ENCODE results near the gene FALEC.
A peak's percentile ranks its signal among the peaks of the same experiment; 100 is the strongest.

Gene FALEC

DNA sequence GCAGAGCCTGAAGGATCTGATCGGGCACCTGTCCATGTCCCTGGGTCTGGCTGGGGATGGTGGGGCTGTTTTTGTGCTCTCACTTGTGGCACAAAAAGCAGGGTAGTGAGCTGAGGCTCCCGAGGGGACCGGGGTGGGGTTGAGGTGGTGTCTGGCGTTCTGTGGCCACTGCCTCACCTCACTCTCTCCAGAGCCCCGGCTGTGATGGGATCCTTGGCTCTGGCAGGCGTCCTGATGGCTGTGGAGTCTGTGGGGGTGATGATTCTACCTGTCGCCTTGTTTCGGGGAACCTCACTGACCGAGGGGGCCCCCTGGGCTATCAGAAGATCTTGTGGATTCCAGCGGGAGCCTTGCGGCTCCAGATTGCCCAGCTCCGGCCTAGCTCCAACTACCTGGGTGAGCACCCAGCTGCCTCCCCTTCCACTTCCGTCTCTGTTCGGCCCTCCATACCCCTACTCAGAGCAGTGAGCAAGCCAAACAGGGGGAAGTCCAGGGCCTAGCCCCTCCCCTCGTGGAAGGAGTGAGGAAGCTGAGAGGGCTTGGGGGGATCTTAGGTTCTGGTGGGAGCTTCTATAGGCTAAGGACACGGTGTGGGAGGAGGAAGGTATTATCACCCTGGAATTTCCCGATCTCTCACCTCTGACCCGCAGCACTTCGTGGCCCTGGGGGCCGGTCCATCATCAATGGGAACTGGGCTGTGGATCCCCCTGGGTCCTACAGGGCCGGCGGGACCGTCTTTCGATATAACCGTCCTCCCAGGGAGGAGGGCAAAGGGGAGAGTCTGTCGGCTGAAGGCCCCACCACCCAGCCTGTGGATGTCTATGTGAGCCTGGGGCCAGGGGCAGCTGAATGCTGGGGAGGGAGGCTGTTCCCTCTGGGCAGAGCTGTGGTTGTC lies 40.7 kb downstream of the FALEC start:
- Histone ChIP-seq H3K4me3 (ENCODE audit: low read depth in 1 of 5, low read length in 5 of 5) (no peak overlapping the region), H3K27me3 (ENCODE audit: control insufficient read depth in 5 of 5, insufficient read depth in 4 of 5, low read length in 5 of 5) (no peaks in the 10 kb centered on the region), H3K9me3 (ENCODE audit: control insufficient read depth in 5 of 5, low read length in 5 of 5) (no peaks in the 10 kb centered on the region), H3K4me1 (ENCODE audit: control insufficient read depth in 5 of 5, insufficient read depth in 5 of 5, low read length in 5 of 5) (peaks cover 14 to 64% (median 60%) of the 10 kb centered on the region in 5 donors), H3K27ac (ENCODE audit: low read depth, low read length) (no peak overlapping the region), H3K9ac (ENCODE audit: low read length in 5 of 5) (no peak overlapping the region), H3K36me3 (ENCODE audit: control insufficient read depth in 5 of 5, insufficient read depth in 5 of 5, low read length in 5 of 5) (peaks cover 0 to 35% (median 24%) of the 10 kb centered on the region in 5 donors)

DNA sequence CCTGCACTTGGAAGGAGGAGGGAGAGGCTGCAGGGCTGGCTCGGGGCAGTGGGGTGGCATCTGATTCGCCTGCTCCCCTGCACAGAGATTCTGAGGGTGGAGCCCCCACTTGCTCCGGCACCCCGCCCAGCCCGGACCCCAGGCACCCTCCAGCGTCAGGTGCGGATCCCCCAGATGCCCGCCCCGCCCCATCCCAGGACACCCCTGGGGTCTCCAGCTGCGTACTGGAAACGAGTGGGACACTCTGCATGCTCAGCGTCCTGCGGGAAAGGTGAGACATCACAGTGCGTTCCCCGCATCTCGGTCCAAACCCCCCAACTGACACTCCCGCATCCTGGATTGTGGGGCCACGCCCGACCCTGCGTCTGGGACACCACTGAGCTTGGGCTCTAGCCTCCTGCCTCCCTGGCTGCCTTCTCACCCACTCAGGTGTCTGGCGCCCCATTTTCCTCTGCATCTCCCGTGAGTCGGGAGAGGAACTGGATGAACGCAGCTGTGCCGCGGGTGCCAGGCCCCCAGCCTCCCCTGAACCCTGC lies 41.6 kb downstream of the FALEC start:
- Histone ChIP-seq H3K9me3 (ENCODE audit: control insufficient read depth in 5 of 5, low read length in 5 of 5) (no peaks in the 10 kb centered on the region), H3K27ac (ENCODE audit: low read depth, low read length) (no peak overlapping the region), H3K36me3 (ENCODE audit: control insufficient read depth in 5 of 5, insufficient read depth in 5 of 5, low read length in 5 of 5) (peaks cover 0 to 35% (median 24%) of the 10 kb centered on the region in 5 donors), H3K27me3 (ENCODE audit: control insufficient read depth in 5 of 5, insufficient read depth in 4 of 5, low read length in 5 of 5) (no peaks in the 10 kb centered on the region), H3K4me3 (ENCODE audit: low read depth in 1 of 5, low read length in 5 of 5) (no peak overlapping the region), H3K9ac (ENCODE audit: low read length in 5 of 5) (no peak overlapping the region), H3K4me1 (ENCODE audit: control insufficient read depth in 5 of 5, insufficient read depth in 5 of 5, low read length in 5 of 5) (peaks cover 15 to 60% (median 58%) of the 10 kb centered on the region in 5 donors)

DNA sequence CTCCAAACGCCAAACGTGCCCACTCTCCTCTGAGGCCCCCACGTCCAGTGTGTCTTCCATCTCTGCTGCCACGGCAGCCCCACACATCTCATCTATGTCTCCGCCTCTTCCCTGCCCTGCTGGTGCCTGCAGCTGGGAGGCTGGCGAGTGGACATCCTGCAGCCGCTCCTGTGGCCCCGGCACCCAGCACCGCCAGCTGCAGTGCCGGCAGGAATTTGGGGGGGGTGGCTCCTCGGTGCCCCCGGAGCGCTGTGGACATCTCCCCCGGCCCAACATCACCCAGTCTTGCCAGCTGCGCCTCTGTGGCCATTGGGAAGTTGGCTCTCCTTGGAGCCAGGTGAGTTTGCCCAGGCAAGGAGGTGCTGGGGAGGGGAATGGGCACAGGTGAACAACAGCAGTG lies 42.3 kb downstream of the FALEC start:
- H3K4me1 ChIP-seq (ENCODE audit: control insufficient read depth in 5 of 5, insufficient read depth in 5 of 5, low read length in 5 of 5): peaks cover 19 to 60% (median 59%) of the 10 kb centered on the region in 5 donors
- peaks cover 0 to 35% (median 24%) of the 10 kb centered on the region in 5 donors for H3K36me3 ChIP-seq (ENCODE audit: control insufficient read depth in 5 of 5, insufficient read depth in 5 of 5, low read length in 5 of 5)
- H3K27me3 ChIP-seq (ENCODE audit: control insufficient read depth in 5 of 5, insufficient read depth in 4 of 5, low read length in 5 of 5): no peaks in the 10 kb centered on the region
- no peaks in the 10 kb centered on the region for H3K9me3 ChIP-seq (ENCODE audit: control insufficient read depth in 5 of 5, low read length in 5 of 5)
- no peak overlapping the region for H3K27ac ChIP-seq (ENCODE audit: low read depth, low read length)
- H3K4me3 ChIP-seq (ENCODE audit: low read depth in 1 of 5, low read length in 5 of 5): no peak overlapping the region
- no peak overlapping the region for H3K9ac ChIP-seq (ENCODE audit: low read length in 5 of 5)

DNA sequence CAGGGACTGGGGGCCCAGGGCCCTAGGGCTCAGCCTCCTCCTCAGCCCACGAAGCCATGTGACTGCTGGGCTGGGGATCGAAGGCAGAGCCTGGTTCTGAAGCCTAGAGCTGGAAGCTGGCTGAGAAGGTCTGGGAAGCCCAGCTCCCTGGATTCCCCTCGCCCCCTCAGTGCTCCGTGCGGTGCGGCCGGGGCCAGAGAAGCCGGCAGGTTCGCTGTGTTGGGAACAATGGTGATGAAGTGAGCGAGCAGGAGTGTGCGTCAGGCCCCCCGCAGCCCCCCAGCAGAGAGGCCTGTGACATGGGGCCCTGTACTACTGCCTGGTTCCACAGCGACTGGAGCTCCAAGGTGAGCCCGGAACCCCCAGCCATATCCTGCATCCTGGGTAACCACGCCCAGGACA lies 42.8 kb downstream of the FALEC start:
- peaks cover 0 to 35% (median 24%) of the 10 kb centered on the region in 5 donors for H3K36me3 ChIP-seq (ENCODE audit: control insufficient read depth in 5 of 5, insufficient read depth in 5 of 5, low read length in 5 of 5)
- no peak overlapping the region for H3K27ac ChIP-seq (ENCODE audit: low read depth, low read length)
- no peaks in the 10 kb centered on the region for H3K9me3 ChIP-seq (ENCODE audit: control insufficient read depth in 5 of 5, low read length in 5 of 5)
- H3K27me3 ChIP-seq (ENCODE audit: control insufficient read depth in 5 of 5, insufficient read depth in 4 of 5, low read length in 5 of 5): no peaks in the 10 kb centered on the region
- peak overlapping the region in 3 of 5 donors; percentile 44 to 81 (median 60) for H3K4me3 ChIP-seq (ENCODE audit: low read depth in 1 of 5, low read length in 5 of 5)
- H3K9ac ChIP-seq (ENCODE audit: low read length in 5 of 5): peak overlapping the region in 1 of 5 donors; percentile 68
- H3K4me1 ChIP-seq (ENCODE audit: control insufficient read depth in 5 of 5, insufficient read depth in 5 of 5, low read length in 5 of 5): peaks cover 21 to 60% (median 59%) of the 10 kb centered on the region in 5 donors

DNA sequence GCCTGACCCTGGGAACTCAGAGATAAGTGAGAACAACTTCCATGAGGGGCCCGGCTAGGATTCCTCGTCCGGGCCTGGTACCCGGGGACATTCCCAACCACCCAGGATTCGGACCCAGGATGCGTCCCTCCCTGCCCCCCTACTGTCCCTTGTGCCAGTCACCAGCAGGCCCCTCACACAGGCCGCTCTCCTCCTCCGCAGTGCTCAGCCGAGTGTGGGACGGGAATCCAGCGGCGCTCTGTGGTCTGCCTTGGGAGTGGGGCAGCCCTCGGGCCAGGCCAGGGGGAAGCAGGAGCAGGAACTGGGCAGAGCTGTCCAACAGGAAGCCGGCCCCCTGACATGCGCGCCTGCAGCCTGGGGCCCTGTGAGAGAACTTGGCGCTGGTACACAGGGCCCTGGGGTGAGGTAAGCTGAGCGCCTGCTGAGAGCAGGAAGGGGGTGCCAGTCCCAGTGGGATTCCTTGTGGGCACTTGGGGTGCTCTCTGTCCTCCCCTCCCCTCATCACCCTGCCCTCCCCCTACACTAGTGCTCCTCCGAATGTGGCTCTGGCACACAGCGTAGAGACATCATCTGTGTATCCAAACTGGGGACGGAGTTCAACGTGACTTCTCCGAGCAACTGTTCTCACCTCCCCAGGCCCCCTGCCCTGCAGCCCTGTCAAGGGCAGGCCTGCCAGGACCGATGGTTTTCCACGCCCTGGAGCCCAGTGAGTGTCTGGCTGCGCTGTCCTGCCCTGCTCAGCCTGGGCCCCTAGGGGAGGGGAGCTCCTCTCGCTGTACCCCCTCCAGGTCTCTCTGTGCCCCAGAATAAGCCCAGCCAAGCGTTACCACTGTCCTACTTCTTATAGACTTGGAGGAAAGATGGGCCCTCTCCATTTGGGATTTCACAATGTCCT lies 43.5 kb downstream of the FALEC start:
- Histone ChIP-seq H3K4me1 (ENCODE audit: control insufficient read depth in 5 of 5, insufficient read depth in 5 of 5, low read length in 5 of 5) (peaks cover 23 to 61% (median 60%) of the 10 kb centered on the region in 5 donors), H3K9ac (ENCODE audit: low read length in 5 of 5) (peak overlapping the region in 3 of 5 donors; percentile 0 to 68 (median 11)), H3K4me3 (ENCODE audit: low read depth in 1 of 5, low read length in 5 of 5) (peak overlapping the region; percentile 19 to 81 (median 44)), H3K27ac (ENCODE audit: low read depth, low read length) (peak overlapping the region; percentile 100), H3K36me3 (ENCODE audit: control insufficient read depth in 5 of 5, insufficient read depth in 5 of 5, low read length in 5 of 5) (peaks cover 0 to 35% (median 24%) of the 10 kb centered on the region in 5 donors), H3K9me3 (ENCODE audit: control insufficient read depth in 5 of 5, low read length in 5 of 5) (no peaks in the 10 kb centered on the region), H3K27me3 (ENCODE audit: control insufficient read depth in 5 of 5, insufficient read depth in 4 of 5, low read length in 5 of 5) (no peaks in the 10 kb centered on the region)

DNA sequence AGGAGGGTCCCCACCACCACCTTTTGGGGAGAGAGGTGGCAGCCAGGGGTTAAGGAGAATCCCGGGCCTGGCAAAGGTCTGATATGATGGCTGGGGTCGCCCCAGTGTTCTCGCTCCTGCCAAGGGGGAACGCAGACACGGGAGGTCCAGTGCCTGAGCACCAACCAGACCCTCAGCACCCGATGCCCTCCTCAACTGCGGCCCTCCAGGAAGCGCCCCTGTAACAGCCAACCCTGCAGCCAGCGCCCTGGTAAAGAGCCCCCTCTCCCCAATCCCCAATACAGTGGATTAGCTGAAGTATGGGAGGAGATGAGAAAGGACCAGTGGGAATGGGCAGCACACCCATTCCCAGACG lies 44.1 kb downstream of the FALEC start:
- Histone ChIP-seq H3K27ac (ENCODE audit: low read depth, low read length) (peak overlapping the region; percentile 100), H3K27me3 (ENCODE audit: control insufficient read depth in 5 of 5, insufficient read depth in 4 of 5, low read length in 5 of 5) (no peaks in the 10 kb centered on the region), H3K4me1 (ENCODE audit: control insufficient read depth in 5 of 5, insufficient read depth in 5 of 5, low read length in 5 of 5) (peaks cover 24 to 67% (median 62%) of the 10 kb centered on the region in 5 donors), H3K36me3 (ENCODE audit: control insufficient read depth in 5 of 5, insufficient read depth in 5 of 5, low read length in 5 of 5) (peaks cover 0 to 30% (median 23%) of the 10 kb centered on the region in 5 donors), H3K9me3 (ENCODE audit: control insufficient read depth in 5 of 5, low read length in 5 of 5) (no peaks in the 10 kb centered on the region), H3K9ac (ENCODE audit: low read length in 5 of 5) (peak overlapping the region in 1 of 5 donors; percentile 0), H3K4me3 (ENCODE audit: low read depth in 1 of 5, low read length in 5 of 5) (peak overlapping the region in 2 of 5 donors; percentile 60 to 81)

DNA sequence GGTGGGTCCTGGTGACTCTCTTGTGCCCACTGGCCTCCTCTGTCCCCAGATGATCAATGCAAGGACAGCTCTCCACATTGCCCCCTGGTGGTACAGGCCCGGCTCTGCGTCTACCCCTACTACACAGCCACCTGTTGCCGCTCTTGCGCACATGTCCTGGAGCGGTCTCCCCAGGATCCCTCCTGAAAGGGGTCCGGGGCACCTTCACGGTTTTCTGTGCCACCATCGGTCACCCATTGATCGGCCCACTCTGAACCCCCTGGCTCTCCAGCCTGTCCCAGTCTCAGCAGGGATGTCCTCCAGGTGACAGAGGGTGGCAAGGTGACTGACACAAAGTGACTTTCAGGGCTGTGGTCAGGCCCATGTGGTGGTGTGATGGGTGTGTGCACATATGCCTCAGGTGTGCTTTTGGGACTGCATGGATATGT lies 44.5 kb downstream of the FALEC start:
- Histone ChIP-seq H3K9ac (ENCODE audit: low read length in 5 of 5) (peak overlapping the region in 4 of 5 donors; percentile 98 to 100 (median 98)), H3K4me1 (ENCODE audit: control insufficient read depth in 5 of 5, insufficient read depth in 5 of 5, low read length in 5 of 5) (peaks cover 24 to 71% (median 66%) of the 10 kb centered on the region in 5 donors), H3K4me3 (ENCODE audit: low read depth in 1 of 5, low read length in 5 of 5) (peak overlapping the region in 4 of 5 donors; percentile 19 to 81 (median 76)), H3K36me3 (ENCODE audit: control insufficient read depth in 5 of 5, insufficient read depth in 5 of 5, low read length in 5 of 5) (peaks cover 0 to 27% (median 21%) of the 10 kb centered on the region in 5 donors), H3K27ac (ENCODE audit: low read depth, low read length) (peak overlapping the region; percentile 100), H3K27me3 (ENCODE audit: control insufficient read depth in 5 of 5, insufficient read depth in 4 of 5, low read length in 5 of 5) (no peaks in the 10 kb centered on the region), H3K9me3 (ENCODE audit: control insufficient read depth in 5 of 5, low read length in 5 of 5) (no peaks in the 10 kb centered on the region)

DNA sequence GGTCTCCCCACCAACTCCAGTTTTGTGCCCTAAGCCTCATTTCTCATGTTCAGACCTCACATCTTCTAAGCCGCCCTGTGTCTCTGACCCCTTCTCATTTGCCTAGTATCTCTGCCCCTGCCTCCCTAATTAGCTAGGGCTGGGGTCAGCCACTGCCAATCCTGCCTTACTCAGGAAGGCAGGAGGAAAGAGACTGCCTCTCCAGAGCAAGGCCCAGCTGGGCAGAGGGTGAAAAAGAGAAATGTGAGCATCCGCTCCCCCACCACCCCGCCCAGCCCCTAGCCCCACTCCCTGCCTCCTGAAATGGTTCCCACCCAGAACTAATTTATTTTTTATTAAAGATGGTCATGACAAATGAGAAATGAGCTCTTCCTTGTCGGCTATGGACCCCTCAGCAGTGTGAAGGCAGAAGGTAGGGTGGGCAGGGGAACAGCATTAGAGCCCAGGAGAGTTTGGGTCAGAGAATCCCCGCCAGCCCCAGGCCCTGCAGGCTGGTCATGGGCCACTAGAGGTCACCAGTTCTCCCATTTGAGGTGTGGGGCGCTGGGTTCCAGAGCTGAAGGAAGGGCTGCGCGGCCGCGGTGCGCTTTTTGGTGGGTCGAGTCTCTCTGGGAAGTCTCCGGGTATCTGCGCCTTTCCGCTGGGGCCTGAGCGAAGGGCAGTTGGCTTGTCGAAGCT lies 45.2 kb downstream of the FALEC start:
- Histone ChIP-seq H3K4me3 (ENCODE audit: low read depth in 1 of 5, low read length in 5 of 5) (peak overlapping the region; percentile 65 to 81 (median 78)), H3K27me3 (ENCODE audit: control insufficient read depth in 5 of 5, insufficient read depth in 4 of 5, low read length in 5 of 5) (no peaks in the 10 kb centered on the region), H3K27ac (ENCODE audit: low read depth, low read length) (peak overlapping the region; percentile 100), H3K9ac (ENCODE audit: low read length in 5 of 5) (peak overlapping the region; percentile 79 to 100 (median 98)), H3K4me1 (ENCODE audit: control insufficient read depth in 5 of 5, insufficient read depth in 5 of 5, low read length in 5 of 5) (peaks cover 24 to 76% (median 67%) of the 10 kb centered on the region in 5 donors), H3K9me3 (ENCODE audit: control insufficient read depth in 5 of 5, low read length in 5 of 5) (no peaks in the 10 kb centered on the region), H3K36me3 (ENCODE audit: control insufficient read depth in 5 of 5, insufficient read depth in 5 of 5, low read length in 5 of 5) (peaks cover 0 to 23% (median 14%) of the 10 kb centered on the region in 5 donors)

Data from subcutaneous abdominal adipose tissue (tissue), 5 donors.